NOMO-1 treated with dmso at 0.1 percent for 144 hours (cell line): ENCODE results near the gene SPTB.
"Not testable (repeated sequence)": the region's sequence is repeated elsewhere in the genome, so short reads cannot be mapped to it uniquely, and the experiment has no call there.

ENCODE experiments used
- DNase-seq: peaks from one replicate; lab custom pipeline; 2025; ENCODE audit not compliant: unreplicated experiment; lab: John Stamatoyannopoulos, UW

The SPTB gene

DNA sequence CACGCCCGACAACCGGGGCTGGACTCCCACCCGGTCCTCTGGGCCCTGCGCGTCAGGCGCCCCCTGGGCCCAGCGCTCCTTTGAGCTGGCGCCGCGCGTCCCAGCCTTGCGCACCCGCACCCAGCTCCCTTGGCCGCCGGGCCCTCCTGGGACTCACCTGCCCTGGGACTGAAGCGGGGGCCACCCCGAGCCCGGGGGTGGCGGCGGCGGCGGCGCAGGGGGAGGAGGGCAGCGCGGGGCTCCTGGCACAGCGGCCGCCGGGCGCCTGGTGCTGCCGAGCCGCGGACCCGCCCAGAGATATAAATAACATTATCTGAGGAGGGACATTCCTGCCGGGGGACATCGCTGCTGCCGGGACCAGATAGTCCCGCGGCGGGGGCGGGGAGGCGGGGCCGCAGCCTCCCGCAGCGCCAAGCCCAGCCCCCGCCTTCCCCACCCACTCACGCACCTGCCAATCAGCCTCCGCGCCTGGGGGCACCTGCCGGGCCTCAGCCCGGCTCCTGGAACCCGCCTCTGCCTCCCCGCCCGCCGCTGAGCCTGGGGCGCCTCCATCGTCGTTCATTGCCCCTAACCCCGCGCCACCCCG is at the start of gene SPTB:
SPTB (minus strand) TSS at position 273 of the 586 bp plus-strand sequence. CDS start 56,813 bp downstream, outside the sequence.
- DNase-seq = no peak

DNA sequence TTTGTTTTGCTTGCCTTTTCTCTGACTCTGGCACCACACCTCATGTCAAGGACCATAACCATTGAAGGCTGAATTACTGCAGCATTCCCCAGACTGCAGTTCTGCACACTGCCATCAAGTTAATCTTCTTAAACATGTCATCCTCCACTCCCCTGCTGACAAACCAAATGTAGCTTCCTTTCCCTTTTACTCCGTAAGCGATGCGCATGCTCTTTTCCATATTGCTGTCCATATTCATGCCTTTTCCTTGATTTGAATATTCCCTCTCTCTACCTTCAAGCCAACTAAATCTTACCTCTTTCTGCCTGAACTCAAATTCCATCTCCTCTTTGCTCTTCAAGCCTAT is 49.3 kb upstream of the SPTB start:
- no peak for DNase-seq

DNA sequence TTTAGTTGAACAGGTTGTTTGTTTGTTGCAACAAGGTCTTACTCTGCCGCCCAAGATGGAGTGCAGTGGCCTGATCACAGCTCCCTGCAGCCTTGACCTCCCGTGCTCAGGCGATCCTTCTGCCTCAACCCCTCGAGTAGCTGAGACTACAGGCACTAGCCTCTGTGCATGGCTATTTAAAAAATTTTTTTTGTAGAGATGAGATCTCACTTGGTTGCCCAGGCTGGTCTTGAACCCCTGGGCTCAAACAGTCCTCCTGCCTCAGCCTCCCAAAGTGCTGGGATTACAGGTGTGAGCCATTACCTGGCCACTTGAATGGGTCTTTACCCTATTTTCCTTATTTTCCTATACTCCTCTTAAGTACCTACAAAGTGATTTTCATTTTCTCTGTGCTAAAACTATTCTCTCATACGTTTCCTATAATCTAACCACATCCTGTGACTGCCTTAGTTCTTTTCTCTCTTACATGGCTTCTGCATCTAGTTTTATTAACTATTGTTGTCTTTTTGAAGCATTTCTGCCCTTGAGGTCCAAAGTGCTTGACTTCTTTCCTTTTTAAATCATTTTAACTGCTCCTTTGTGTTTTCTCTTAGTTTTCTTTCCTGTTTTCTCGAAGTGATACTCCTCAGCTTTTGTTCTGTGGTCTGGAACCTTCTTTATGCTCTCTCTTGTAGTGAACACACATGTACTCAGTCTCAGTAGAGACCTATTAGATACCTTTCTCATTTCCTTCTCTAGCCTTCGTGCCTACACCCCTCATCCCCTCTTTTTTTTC is 48.7 kb upstream of the SPTB start:
- no peak for DNase-seq

DNA sequence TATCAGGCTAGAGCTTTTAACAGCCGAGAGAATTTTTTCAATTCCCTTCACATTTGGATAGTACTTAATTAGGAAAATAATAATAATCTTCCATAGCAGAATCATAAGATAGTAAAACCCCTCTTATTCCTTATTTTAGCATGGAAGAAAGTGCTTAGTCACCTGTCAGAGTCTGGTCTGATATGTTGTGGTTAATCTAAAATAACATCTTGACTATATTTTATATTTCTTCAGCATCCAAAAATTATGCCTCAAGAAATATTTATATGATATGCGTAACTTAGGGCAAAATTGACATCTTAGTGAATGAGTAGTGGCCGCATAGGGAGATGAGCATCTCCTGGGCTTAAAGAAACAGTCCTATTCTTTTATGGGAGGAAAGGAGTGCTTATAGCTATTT is 47.3 kb upstream of the SPTB start:
- DNase-seq = no peak

DNA sequence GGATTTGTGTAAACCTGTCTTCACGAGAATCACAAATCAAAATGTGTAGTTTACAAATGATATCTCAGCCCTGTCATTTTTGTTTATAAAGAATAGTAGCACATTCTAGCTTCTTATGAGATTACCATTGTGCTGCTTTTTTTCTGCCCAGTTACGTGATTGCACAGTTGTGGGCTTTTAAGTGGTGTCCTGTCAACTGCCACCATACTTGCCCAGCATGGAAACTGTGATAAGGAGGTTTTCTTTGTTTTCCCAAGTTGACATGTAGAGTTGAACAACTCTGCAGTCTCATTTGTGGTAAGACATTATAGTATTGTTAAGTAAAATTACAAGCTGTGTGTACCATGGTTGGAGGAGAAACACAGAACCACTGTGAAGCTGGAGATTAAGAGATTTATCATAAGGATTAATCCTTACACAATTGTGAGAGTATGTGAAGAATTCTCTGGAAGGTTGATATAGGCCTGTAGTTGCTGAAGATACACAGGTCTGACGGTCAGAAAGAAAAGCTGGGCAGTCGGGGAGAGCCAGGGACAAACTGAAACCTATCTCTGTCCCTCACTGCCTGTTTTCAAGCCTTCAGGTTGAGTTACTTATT is 46.8 kb upstream of the SPTB start:
- no peak for DNase-seq

DNA sequence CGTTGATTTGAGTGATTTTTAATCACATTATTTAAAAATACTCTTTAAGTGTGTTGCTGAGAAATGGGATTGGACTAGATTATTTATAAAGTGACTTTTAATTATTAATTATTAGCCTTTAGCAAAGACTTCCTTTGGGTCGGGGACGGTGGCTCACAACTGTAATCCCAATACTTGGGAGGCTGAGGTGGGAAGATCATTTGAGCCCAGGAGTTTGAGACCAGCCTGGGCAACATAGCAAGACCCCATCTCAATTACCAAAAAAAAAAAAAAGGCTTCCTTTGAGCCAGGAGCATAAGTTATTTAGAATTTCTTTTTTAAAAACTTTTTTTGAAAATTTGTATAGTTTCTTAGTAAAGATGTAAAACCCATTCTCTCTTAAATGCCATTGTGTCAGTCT is 43.3 kb upstream of the SPTB start:
- DNase-seq = no peak

DNA sequence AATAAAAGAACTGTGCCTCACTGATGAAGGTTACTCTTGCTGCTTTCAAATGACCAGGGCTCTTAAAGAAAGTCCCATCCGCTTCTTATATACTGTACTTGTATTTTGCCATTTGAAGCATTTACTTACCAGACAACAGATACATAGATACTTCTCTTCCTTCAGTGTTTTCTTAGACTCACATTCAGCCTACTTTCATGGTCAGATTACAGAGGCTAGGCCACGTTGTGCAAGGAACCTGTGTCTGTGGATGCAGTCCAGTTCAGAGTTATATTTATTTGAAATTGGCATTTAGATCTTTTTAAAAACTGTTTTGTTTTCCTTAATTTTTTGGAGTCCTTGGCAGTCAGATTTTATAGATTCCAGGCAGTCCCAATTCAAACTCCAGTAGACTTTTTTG is 40.8 kb upstream of the SPTB start:
- no peak for DNase-seq

DNA sequence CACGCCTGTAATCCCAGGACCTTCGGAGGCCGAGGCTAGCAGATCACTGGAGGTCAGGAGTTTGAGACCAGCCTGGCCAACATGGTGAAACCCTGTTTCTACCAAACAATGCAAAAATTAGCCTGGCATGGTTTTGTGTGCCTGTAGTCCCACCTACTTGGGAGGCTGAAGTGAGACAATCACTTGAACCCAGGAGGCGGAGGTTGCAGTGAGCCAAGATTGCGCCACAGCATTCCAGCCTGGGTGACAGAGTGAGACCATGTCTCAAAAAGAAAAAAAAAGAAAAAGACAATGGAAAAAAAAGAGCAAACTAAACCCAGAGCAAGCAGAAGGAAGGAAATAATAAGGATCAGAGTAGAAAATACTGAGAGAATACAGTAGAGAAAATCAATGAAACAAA is 39.9 kb upstream of the SPTB start:
- DNase-seq = no peak

DNA sequence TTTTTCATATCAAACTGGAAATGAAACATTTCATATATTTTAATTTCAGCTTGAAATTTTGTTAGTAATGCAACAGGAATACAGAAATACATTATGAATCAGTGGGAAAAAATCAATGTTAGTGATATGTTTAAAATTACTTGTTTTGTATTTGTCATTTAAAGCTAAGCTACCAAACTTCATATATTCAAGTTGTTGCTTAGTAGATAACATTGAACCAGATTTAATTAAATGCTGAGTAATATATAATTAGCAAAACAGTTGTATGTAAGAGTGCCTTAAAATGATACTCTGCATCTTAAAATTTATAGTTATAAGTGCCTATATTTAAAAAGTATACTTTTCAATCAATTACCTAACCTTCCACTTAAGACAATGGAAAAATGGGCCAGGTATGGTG is 39.5 kb upstream of the SPTB start:
- DNase-seq = no peak

DNA sequence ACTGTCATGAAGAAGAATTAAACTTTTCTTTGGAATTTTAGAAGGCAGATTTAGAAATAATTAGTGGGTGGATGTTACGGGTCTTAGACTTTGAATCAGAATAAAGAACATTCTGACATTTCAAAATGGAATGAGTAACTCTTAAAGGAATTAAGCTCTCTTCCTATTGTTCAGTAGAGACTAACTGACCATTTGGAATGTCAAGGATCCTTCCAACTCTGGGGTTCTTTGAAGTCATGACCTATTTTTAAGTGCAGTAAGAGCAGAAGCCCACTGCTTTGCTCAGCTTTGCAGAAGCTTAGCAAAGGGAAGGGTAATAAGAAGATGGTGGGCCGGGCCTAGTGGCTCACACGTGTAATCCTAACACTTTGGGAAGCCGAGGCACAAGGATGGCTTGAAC is 38.5 kb upstream of the SPTB start:
- DNase-seq = no peak

DNA sequence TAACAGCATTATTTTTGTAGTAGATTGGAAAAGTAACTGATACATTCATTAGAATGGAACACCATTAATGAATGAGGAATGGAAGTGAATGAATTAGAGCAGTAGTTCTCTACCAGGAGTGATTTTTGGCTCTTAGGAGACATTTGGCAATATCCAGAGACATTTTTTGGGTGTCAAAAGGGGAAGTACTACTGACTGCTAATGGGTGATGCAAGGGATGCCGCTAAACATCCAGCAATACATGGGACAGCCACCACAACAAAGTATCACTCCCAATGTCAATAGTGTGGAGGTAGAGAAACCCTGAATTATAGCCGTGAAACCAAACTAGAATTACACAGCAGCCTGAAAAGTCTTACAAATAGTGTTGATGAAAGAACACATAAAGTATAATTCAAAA is 36.1 kb upstream of the SPTB start:
- peak; percentile 15 for DNase-seq

DNA sequence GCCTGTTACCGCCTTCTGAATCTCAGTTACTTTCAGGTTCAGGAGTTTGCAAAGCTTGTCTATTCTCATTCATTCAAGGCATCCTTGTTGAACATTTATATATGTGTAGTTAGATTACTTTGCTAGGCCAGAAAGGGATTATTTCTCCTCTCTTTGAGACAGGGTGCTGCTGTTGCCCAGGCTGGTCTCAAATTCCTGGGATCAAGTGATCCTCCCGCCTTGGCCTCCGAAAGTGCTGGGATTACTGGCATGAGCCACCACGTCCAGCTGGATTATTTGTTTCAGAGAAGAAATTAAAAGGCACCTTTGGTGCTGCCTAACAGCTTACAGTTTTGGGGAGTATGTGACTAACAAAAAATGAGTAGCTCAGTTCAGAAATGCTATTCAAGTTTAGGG is 35.3 kb upstream of the SPTB start:
- DNase-seq = no peak

DNA sequence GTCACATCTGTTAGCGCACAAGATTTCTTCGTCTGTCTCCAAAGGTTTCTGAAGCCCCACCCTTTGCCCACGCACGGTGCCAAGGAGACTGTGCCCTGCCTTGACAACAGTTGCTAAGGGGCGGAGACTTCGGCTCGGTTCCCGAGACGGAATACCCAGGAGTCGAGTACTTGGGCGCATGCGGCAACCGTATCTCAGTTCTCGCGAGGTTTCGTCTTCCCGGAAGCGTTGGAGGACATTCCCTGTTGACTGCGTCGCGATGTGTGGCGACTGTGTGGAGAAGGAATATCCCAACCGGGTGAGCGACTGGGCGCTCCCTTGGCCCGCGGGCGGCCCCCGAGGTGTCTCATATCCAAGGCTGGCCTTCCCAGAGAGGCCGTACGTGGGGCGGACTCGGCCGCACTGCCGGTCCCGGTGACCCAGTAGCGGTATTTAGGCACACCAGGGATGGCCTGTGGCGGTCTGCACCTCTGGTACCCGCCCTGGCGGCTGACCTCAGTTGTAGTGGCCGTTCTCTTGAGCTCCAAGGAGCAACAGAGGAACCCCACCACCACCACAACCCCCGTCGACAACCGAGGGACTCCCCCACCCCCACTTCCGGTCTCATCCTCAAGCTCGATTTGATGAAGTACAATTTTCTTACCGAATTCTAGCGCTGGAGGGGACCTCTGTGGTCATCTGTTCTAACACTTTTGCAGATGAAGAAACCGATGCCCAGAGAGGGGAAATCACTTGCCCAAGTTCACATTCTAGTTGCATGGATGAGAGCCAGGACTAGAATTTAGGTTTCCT is 34.7 kb upstream of the SPTB start, which contains the start of gene CHURC1:
CHURC1 (plus strand) TSS at position 219 of the 792 bp plus-strand sequence; CDS start at position 260, 41 bp downstream.
- peak; percentile 87 for DNase-seq

DNA sequence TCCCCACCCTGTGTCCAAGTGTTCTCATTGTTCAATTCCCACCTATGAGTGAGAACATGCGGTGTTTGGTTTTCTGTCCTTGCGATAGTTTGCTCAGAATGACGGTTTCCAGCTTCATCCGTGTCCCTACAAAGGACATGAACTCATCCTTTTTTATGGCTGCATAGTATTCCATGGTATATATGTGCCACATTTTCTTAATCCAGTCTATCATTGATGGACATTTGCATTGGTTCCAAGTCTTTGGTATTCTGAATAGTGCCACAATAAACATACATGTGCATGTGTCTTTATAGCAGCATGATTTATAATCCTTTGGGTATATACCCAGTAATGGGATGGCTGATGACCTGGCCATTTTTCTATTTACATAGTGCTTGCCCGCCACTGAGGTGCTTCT is 33.8 kb upstream of the SPTB start:
- DNase-seq = not testable (repeated sequence)

DNA sequence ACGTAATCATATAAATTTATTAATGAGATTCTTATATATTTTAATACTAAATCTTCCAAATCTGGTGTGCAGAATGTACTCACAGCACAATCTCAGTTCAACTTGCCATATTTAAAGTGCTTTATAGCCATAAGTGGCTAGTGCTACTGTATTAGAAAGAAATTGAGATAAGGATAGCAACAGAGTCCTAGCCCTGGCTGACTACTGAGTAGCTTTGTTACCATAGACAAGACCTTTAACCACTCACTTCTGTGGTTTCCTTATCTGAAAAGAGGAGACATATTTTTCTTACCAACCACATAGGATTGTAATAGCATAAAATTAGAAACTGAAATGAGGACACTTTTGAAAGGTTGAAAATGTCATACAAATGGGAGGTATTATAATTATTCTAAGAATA is 32.6 kb upstream of the SPTB start:
- no peak for DNase-seq

DNA sequence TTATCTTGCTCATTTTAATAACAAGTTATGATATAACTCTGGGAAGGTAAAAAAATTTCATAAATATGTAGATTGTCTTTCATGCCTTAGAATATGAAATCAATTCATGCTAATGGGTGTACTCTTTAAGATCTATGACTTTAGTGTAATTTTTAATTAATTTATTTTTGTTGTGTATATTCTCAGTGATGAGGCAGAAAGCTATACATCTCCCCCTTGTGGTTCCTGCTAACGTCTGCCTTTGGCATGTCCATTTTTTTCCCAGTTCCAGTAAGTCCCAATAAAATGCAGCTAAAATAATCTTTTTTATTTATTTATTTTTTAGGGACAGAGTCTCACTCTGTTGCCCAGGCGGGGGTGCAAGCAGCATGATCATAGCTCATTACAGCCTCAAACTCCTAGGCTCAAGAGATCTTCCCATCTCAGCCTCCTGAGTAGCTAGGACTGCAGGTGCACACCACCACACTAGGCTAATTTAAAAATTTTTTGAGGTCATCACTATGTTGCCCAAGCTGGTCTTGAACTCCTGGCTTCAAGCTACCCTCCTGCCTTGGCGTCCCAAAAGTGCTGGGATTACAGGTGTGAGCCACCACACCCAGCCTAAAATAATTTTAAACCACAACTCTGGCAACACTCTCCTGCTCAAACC is 31.3 kb upstream of the SPTB start:
- DNase-seq = no peak

DNA sequence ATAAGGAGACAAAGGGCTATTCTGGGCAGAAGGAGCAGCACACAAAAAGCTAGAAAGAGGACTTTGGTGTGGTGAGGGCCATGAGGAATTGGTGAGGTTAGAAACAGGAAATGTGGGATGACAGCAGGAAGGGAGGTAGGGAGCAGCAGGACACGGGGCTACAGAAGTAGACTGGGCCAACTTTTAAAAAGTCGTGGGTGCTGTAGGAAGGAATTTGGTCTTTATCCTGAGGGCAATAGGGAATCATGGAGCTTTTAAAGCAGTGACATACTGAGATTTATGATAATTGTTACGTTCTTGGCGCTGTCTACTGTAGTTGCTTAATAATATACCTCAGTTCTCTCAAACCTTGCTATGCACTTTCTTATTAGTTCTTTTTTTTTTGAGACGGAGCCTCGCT is 26.3 kb upstream of the SPTB start:
- DNase-seq = no peak

DNA sequence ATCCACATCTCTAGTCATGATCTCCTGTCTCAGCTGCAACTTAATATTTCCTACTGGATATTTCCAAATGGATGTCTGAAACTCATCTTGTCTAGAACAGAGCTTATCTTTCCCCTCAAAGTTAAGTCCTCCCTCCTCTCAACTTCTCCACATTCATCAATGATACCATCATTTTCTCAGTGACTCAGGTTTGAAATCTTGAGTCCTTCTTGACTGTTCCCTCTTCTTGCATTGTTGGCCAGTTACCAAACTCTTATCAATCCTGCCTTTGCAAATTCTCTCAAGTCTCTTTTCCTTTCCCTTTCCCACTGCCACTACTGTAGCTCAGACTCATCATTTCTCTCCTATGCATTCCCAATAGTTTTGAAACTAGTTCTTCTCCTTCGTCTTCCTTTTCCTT is 20.3 kb upstream of the SPTB start:
- no peak for DNase-seq

DNA sequence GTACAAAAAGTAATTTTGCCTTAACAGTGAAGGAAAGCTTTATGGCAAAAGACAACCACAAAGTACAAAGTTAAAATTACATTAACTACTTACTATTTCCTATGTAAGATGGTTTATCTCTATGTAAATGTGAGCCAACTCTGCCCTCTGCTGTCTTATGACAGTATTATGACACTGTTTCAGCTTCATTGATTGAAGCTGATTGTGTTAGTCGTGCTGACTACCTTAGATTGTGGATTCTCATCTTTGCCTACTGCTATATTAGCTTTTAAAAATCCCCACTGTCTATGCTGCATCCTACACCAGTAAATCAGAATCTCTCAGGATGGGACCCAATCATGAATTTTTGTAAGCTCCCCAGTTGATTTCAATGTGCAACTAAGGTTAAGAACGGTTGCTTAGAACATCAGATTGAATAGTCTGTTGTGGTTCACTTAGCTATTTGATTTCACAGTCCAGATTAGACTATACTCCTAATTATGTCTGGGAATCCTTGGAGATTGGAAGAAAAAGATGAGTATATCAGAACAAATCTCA is 12.2 kb upstream of the SPTB start:
- no peak for DNase-seq

DNA sequence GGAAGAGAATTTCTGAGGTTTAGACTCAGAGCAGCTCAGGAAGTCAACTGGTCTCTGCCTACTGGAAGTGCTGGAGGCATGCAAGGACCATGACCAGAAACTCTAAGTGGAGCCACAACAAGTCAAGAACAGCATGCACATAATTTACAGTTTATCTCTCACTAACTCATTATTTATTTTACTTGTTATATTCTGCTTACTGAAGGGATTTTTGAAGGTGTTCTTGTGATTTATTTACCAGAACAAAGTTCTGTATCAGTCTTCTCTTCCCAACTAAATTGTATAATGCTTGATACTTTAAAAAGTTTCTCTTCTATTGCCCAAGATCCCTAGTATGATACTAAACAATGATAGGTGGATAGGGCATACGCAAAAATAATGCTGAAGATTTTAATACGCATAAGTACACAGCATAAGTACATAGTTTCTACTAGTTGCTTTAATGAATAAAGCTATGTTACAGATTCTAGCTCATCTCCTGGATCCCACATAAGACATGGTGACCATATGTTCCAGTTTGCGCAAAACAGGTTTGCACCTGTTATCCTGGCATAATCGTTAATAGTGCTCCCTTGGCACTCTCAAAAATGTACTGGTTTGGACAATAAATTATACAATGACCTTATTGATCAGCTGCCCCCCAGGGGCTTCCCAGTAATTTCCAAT is 11.6 kb upstream of the SPTB start:
- DNase-seq = no peak
